Measurements from ENCODE around the gene BEND5. TPM values are rescaled to one million over a fixed set of nuclear protein-coding genes. Genes with fewer than 3 reads are reported as not detected.

BEND5 gene
- total RNA-seq, 1 donor from 2014 or later: 10.6 TPM

GRCh38 chr1:48715921-48716320, 60.8 kb downstream of the BEND5 start:
- Mint-ChIP-seq H3K9me3 (no peaks in the 10 kb centered on the region), H3K36me3 (no peaks in the 10 kb centered on the region), H3K4me1 (ENCODE audit: unreplicated experiment) (no peaks in the 10 kb centered on the region)

GRCh38 chr1:48710915-48711314, 65.8 kb downstream of the BEND5 start:
- Mint-ChIP-seq H3K4me1 (ENCODE audit: unreplicated experiment) (no peaks in the 10 kb centered on the region), H3K27ac (no peak overlapping the region), H3K9me3 (no peaks in the 10 kb centered on the region), H3K36me3 (no peaks in the 10 kb centered on the region), H3K4me3 (no peak overlapping the region), H3K27me3 (peaks cover 18% of the 10 kb centered on the region)
- no peak for DNase-seq (ENCODE audit: extremely low spot score, unreplicated experiment)
- TF ChIP-seq CTCF (conservative IDR thresholded peaks at IDR 0.05): no peak

More at GRCh38 chr1:48715921-48716320, 60.8 kb downstream of the BEND5 start:
- H3K27ac Mint-ChIP-seq: no peak overlapping the region
- DNase-seq (ENCODE audit: extremely low spot score, unreplicated experiment): no peak
- no peak for TF ChIP-seq CTCF (conservative IDR thresholded peaks at IDR 0.05)
- peaks cover 11% of the 10 kb centered on the region for H3K27me3 Mint-ChIP-seq
- H3K4me3 Mint-ChIP-seq: no peak overlapping the region

- H3K4me1 Mint-ChIP-seq (ENCODE audit: unreplicated experiment): no peaks in the 10 kb centered on the region
- H3K9me3 Mint-ChIP-seq: no peaks in the 10 kb centered on the region
- H3K27me3 Mint-ChIP-seq: peaks cover 22% of the 10 kb centered on the region
- TF ChIP-seq CTCF (conservative IDR thresholded peaks at IDR 0.05): no peak
- DNase-seq (ENCODE audit: extremely low spot score, unreplicated experiment): no peak
- H3K27ac Mint-ChIP-seq: no peak overlapping the region
- H3K4me3 Mint-ChIP-seq: no peak overlapping the region
- no peaks in the 10 kb centered on the region for H3K36me3 Mint-ChIP-seq
These were observed 66.4 kb downstream of the BEND5 start for GRCh38 chr1:48710318-48710717.

GRCh38 chr1:48704736-48705135, 72.0 kb downstream of the BEND5 start:
- Mint-ChIP-seq H3K4me1 (ENCODE audit: unreplicated experiment) (no peaks in the 10 kb centered on the region), H3K4me3 (no peak overlapping the region)

GRCh38 chr1:48701445-48701844, 75.2 kb downstream of the BEND5 start:
- Mint-ChIP-seq H3K36me3 (no peaks in the 10 kb centered on the region), H3K27ac (no peak overlapping the region), H3K27me3 (peaks cover 31% of the 10 kb centered on the region), H3K9me3 (no peaks in the 10 kb centered on the region), H3K4me3 (no peak overlapping the region), H3K4me1 (ENCODE audit: unreplicated experiment) (no peaks in the 10 kb centered on the region)
- TF ChIP-seq CTCF (conservative IDR thresholded peaks at IDR 0.05): no peak
- DNase-seq (ENCODE audit: extremely low spot score, unreplicated experiment): no peak

More at GRCh38 chr1:48704736-48705135, 72.0 kb downstream of the BEND5 start:
- no peak for TF ChIP-seq CTCF (conservative IDR thresholded peaks at IDR 0.05)
- no peaks in the 10 kb centered on the region for H3K36me3 Mint-ChIP-seq
- DNase-seq (ENCODE audit: extremely low spot score, unreplicated experiment): no peak
- no peak overlapping the region for H3K27ac Mint-ChIP-seq
- H3K27me3 Mint-ChIP-seq: peaks cover 18% of the 10 kb centered on the region
- no peaks in the 10 kb centered on the region for H3K9me3 Mint-ChIP-seq

Measured in type B pancreatic cell (in vitro differentiated cells).